HG03558 (cell line): Measurements from ENCODE around the gene MAN2A1.

Source experiments
- ATAC-seq: cut with Tn5 transposase; IDR thresholded peaks from one replicate; pipeline ENCODE4 v1.9.1; 2021; ENCODE audit warnings: moderate number of reproducible peaks; ENCODE audit not compliant: unreplicated experiment; ENCODE audit errors: extremely low read depth

The MAN2A1 gene

DNA sequence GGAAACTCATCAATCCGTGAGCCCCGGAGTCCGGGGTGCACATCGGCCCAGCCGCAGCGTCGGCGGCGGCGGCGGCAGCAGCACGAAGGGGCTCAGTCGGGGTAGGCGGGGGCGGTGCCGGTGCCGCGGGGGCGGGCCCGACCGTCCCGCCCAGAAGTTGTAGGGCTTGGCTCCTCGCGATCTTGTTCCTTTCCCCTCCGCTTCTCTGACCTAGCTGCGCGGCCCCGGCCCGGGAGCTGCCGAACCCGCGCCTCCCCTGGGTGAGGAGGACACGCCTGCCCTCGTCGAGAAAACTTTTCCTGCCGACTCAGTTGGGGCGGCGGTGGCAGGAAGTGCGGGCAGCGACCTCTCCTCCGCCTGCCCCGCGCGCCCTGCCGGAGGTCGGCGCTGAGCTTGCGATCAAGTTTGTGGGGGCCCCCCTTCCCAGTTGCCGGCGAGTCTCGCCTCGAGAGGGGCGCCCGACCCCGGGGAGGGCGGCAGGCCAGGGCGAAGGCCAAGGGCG is at the start of gene MAN2A1:
TSS of gene MAN2A1 (plus strand) at position 188 of the 502 bp plus-strand sequence. CDS start 491 bp downstream, outside the sequence.
- peak; percentile 24 for ATAC-seq

DNA sequence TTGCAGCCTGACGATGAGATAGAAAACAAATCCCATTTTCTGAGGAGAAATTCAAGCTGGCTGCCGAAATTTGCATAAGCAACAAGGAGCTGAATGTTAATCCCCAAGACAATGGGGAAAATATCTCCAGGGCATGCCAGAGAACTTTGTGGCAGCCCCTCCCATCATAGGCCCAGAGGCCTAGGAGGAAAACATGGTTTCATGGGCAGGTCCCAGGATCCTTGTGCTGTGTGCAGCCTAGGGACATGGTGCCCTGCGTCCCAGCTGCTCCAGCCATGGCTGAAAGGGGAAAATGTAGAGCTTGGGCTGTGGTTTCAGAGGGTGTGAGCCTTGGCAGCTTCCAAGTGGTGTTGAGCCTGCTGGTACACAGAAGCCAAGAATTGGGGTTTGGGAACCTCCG is 48.8 kb upstream of the MAN2A1 start:
- no peak for ATAC-seq

DNA sequence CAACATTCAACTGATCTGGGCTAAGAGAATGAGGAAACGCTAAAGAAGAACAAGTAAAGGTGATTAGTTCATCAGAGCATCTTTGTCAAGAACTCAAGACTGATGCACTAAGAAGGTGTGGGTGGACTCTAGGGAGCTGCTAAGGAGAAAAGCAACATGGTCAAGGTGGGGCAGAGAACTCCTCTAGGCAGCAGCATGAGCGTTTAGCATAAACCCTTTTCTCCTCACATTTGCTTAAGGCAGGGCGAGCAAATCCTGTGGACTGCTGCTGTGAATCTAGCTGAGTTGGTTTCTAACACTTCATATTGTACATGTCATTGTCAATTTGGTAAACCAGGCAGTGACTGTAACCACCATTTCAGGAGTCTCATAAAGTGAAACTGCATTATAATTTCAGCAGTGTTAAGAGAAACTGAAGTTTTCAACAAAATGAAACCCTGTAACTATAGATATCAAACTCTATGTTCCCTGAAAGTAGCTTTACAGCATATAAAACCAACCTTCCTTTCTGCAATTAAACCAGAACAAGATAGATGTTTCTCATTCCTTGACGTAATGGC is 45.9 kb upstream of the MAN2A1 start:
- ATAC-seq, result no peak

DNA sequence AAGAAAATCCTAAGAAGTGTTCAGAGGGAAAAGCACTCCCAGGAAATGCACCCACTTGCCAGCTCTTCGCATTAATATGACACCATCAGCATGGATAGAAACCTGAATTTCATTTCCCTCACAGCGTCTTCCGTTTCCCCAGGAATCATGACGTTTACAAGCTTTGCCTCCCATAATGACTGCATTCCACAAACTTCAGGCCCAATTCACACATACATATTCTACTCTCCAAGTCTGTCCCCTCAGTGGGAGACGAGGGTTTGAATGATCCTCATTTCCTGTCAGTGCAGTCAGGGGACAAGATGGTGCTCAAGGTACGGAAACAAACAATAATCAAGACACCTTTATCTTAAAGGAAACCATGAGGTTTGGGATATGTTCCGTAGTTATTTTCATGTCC is 44.9 kb upstream of the MAN2A1 start:
- ATAC-seq, result no peak

DNA sequence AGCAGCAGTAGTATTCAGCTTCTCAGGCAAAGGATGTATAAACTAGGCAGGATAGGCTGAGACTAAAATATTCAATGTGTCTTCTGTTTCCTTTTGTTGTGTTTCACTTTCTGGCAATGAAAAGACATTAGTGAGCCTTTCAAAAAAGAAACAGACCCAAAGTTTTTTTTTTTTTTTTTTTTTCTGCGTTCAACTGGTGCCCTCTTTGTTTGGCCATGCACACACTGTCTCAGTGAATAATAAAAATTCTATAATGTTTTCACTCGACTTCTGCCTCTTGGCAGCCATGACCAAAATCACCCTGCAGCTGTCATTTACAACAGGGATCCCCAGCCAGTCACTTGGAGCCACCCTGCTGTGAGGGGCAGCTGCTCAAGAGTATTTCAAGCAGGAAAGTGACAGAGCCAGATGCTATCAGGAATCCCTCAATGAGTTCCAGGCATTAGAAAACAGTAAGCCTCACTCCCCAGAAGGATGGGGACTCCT is 44.0 kb upstream of the MAN2A1 start:
- no peak for ATAC-seq

DNA sequence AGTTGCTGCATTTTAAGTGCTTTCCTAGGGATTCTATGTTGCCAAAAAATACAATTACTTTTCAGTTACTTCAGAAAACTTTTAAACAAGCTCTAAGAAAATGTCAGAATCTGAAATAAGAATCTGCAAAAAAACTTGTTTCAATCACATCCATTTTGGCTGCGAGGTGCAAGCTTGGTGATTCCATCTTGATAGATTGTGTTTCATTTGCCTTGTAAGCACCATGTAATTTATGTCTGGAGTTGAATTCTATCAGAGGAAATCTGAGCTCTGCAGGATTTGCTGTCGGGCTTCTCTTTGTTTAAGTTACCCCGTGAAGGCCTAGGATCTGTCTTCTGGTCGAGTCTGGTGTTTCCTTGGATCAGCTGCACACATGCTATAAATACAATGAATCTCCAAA is 40.4 kb upstream of the MAN2A1 start:
- ATAC-seq, result no peak

DNA sequence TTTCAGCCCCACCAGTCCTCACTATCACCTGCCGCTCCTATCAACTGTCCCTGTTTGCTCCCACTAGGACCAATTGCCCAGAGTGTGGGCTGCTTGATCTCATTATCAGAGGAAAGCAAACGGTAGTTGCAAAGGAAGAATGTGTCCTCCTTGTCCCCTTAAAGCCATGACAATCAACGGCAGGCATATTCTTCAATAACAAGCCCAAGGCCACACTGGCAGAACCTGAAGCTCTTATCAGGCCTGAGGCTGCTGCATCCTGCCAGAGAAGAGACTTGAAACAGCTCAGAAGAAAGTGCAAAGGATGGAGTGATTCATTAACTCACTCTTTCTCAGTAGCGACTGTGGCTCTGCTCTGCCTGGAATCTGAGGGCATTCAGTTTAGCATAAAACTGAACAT is 39.2 kb upstream of the MAN2A1 start:
- no peak for ATAC-seq

DNA sequence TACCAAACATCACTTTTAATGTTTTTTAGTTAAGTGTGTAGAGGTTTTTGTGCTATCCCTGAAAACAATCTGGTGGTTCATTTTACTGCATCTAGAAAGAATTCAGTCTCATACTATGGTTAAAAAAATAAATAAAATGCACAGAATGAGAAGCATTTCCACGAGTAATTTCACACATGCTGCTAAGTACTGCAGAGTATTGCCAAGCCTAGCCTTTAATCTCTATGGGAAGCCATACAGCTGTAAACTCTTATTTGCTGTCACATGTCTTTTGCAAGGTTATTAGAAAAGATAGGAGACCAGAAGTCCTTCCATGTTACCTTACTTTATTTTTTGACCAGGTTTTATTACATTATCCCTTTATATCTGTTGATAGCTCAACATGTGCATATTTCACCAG is 37.6 kb upstream of the MAN2A1 start:
- no peak for ATAC-seq

DNA sequence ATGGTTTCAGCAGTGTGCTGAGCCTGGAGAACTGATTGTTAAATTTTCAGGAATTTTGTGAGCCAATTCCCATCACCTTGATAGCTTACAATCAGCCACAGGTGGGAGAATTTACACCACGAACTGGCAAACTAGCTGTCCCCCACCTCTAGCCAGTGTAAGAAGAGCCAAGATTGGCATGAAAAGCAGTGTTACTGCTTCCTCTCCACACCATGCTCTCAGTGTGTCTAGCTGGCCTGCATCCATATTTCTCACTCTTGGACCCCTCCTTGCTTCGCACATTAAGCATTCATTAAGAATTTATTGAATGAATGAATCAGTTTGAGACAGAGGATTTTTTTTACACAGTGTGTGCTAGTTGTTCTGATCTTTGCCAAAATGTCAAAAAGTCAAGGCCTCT is 36.7 kb upstream of the MAN2A1 start:
- no peak for ATAC-seq

DNA sequence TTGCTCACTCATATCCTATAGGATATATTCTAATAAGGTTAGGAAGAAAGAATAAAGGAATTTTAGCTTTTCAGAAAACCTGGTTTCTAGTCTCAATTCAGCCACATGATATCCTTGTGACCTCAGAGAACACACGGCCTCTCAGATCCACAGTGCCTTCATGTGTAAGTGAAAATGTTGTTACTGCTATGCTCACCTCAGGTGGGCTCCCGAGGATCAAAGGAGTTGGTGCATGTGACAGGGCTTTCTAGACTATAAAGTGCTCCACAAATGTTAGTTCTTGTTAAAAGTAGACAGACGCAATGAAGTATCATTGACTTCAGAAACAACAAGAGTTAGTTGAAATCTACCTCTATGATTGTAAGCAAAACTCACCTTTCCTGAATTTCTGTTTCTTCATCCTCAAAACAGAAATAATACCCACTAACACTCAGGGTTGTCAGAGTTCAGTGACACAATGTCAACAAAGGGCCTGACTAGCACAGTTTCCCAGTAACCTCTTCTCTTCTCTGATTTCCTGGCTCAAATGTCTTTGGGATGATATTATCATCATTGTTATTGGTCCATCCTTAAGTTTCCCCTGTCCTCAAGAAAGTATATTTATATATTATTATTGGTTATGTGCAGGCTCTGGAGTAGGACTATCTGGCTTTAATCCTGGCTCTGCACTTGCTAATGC is 36.0 kb upstream of the MAN2A1 start:
- no peak for ATAC-seq

DNA sequence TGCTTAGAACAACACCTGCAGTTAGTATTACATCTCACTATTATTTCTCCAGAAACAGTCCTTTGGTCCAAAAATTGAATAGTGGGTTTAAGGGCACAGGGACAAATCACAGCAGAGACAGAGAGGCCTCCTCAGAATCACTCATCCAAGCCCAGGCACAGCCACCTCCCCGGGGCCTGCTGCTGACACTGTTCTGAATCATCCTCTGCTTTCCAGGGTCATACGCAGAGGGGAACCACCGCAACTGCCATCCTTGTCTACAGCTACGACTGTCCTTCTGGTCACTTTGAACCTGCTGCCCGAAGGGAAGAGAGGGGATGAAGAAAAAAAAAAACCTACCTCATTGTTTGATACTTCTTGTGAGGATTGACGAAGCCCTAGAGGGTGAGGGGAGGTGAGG is 35.3 kb upstream of the MAN2A1 start:
- ATAC-seq, result no peak

DNA sequence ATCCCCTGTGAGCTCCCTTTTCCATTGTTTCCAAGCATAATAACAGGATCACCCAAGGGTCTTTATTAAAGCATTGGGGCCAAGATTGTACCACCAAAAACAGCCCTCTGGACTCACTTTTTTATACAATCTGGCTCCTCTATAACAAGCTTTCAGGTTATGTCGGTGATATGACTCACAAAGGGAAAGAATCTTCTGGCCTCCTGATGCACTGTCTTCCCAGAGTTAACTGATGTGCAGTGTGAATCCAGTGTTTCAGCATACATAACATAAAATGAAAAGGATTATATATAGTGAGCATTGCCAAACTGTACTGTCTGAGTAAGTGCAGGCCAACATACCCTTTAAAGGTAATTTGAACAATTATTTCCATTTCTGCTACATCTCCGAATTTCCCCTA is 33.9 kb upstream of the MAN2A1 start:
- no peak for ATAC-seq

DNA sequence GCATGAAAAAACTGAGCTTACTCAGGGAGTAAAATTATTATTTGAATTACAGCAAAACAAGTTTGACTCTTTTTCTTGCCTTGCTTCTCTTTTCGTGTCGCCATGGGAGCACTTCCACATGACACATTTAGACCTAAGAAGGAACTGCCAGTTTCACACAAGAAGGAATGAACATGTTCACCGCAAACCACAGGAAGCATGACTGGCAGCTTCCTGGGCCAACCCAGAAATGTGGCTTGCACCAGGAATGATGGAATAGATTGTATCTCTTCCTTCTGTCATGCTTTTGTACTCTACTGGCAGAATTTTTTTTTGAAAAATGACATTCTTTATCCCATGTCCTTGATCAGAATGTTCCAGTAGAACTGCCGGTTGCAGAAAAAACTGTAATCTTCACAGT is 32.9 kb upstream of the MAN2A1 start:
- ATAC-seq, result no peak

DNA sequence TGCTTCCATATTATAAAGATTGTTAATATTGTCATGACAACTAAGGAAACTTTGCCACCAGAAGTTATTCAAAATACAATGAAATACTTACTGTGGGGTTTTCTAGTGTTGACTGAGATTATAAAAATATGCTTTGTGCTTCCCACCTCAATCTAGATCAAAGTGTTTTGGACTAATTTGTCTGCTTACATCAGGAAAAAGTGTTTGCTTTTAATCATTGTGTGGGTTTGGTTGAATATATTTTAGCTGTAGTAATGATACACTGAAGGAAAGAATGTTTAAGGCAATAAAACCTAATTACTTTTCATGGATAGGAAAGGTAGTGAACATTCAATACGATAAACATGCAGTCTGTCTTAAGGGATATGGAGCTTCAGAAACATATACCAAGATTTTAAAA is 29.8 kb upstream of the MAN2A1 start:
- no peak for ATAC-seq

DNA sequence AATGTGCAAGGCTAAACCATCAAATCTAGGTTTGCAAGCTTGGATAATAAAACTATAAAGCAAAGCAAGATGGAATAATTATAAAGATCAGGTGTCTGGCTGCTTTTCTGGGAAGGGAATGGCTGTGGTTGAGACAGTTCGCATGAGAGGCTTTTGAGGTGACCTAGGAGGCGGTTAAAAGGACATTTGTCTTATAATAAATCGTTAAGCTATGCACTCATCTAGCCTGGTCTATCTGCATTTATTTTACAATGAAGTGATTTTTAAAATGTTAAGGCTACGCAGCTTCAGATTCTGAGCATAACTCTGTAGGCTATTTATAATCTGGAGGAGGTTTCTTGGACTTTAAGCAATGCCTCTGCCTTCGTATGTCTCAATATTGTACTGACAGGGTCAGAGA is 29.4 kb upstream of the MAN2A1 start:
- ATAC-seq, result no peak

DNA sequence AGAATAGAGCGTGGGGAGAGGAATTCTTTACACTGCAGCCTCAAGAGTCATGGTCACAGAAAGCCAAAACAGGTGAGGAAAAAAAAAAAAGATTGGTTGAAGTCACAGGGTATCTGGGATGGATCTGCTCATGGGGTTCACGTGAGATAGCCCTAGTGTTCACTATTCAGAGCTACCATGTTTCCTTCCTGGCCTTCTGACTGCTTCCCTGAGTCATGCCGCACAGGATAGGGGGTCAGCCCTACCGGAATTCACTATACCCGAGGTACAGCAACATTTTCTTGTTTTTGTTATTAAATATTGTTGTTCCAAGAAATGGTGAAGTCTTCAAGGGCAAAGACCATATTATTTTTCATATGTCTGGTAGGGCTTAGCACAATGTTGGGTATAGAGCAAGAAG is 21.5 kb upstream of the MAN2A1 start:
- no peak for ATAC-seq

DNA sequence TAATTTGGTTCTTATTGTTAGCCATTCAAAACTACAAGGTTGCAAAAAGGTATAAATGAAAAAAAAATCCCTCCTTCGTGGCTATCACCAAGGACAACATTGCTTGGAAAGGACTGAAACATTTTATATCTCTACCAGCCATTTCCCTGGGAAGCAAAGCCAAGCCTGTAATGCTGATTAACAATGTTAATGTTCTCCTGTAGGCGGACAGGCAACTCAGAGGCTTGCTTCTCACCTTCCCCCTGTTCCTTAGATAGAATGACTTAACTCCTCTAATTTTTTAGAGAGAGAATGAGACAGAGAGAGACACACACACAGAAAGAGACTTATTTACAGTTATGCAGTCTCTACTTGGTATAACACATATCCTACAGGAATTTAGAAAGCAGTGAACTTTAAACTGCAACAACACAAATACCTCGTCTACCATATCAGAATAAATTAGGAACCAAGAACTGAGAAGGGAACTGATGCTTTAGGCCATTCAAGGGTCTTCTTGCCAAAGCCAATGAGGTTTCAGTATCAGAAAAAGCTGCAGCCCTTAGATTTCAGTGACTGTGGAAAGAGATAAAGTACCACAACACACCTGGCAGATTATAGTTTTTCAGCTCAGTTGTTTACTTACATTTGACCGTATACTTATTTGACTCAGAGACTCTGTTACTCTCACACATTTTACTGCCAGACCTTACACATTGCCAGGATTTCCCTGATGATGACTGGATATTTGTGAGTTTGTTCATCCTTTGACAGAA is 20.9 kb upstream of the MAN2A1 start:
- no peak for ATAC-seq

DNA sequence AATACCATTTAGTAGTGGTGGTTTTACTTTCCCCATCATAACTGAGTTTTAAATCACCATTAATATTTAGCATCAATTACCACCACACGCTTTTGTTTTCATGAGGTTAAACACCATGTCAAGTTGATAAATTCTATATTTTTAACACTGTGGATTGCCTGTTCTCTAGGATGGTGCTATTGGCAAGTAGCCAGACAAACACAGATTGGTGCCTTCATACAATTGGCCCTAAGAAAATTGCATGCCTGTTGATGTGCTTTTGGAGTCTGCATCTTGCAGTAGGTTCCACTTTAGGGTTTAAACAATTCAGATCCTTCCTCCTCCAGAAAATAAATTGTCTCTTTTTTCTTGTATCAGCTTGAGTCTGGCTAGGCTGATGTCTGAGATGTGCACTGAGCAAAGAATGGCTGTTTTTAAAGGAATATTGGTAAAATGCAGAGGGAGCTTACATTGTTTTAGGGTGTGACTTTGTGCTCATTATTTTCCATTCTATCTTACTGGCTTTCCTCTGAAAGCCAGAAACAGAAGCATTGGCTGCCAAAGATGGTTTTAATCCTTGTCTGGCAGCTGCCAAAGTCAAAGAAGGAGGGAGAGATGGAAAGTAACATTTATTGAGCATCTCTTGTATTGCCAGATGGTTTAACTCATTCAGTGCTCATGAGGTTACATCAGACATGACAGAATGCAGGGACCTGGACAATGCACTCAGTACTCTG is 19.6 kb upstream of the MAN2A1 start:
- no peak for ATAC-seq

DNA sequence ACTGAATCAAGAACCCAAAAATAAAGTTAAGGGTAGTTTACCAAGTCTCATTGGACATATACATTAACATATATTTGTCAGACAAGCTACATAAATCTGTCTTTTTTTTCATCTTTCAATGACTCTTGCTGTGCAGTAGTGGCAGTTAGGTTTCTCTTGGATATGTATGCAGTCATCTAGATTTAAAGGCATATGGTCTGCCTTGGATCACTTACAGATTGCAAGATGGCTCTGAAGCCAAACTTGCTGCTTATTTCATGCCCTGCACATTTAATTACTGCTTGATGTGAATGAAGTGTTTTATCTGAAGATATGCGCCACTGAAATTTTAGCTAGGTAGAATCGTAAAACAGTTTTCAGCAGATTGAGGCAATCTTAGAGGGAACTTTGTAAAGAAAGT is 18.6 kb upstream of the MAN2A1 start:
- ATAC-seq, result no peak

DNA sequence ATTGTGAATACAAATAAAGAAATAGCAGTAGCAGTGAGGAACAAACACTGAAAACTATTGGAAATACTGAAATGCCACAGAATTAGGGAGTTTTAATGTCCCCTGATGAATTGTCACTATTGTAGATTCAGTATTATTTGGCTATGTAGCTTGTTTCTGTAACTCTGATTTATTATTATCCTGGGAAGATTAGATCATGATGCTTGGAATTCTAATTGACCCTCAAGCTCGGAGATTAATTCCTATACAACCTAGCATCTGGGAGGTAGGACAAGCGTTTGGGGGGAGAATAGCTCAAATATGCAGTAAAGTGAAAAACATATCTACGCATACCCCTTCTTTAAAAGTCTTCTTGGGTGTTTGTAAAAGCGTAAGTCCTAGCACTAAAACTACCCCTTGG is 15.1 kb upstream of the MAN2A1 start:
- no peak for ATAC-seq

DNA sequence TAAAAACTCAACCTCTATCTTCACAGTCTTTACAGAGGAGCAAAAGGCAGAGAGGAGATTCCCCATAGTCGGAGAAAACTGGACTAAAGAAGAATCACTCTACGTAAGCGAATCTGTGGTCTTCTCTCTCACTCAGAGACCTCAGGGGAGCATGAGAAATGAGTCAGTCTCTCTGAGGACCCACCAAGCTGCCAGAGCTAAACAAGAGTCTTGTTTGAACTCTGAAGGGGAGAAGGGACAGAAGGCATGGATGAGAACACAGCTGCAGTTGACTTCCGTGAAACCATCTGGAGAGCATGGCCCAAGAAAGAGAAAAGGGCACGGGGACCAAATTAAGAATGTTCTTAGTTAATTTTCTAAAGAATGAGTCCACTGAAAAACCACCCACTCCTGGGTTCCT is 12.8 kb upstream of the MAN2A1 start:
- no peak for ATAC-seq
